HG03460 (cell line): ENCODE measurements around the gene DBP.
"Not testable (repeated sequence)": the region's sequence is repeated elsewhere in the genome, so short reads cannot be mapped to it uniquely, and the experiment has no call there.

Source experiments
- ATAC-seq: cut with Tn5 transposase; IDR thresholded peaks from one replicate; pipeline ENCODE4 v1.9.1; 2021; ENCODE audit not compliant: unreplicated experiment

Gene DBP

DNA sequence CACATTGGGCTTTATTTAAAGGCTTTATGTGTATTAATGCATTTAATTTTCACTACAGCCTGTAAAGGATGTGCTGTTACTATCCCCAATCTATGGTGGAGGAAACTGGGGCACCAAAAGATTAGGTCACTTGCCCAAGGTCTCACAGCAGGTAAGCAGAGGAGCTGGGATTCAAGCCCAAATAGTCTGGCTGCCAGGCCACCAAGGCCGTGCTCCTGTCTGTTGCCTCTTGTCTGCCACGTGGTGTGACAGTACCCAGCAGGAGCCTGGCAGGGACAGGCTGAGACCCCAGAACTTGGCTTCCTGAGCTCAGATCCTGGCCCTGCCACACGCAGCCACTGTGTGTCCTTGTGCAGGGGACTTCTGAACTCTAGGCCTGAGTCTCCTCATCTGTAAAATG, 31.2 kb upstream of the DBP start:
- no peak for ATAC-seq

DNA sequence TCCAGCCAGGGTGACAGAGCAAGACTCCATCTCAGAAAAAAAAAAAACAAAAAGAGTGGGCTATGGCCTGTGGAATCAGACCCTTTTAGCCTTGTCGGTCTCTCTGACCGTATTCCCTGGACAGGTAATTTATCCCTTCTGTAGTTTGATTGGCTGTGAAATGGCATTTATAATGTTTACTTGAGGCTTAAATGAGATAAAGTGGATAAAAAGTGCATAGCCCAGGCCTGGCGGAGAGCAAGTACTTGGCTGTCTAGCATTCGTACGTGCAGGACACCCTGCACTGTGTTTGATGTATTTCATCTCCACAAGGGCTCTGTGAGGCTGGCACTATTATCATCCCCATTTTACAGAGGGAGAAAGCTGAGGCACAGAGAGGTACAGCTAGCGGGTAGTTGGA, 28.6 kb upstream of the DBP start:
- ATAC-seq = no peak

DNA sequence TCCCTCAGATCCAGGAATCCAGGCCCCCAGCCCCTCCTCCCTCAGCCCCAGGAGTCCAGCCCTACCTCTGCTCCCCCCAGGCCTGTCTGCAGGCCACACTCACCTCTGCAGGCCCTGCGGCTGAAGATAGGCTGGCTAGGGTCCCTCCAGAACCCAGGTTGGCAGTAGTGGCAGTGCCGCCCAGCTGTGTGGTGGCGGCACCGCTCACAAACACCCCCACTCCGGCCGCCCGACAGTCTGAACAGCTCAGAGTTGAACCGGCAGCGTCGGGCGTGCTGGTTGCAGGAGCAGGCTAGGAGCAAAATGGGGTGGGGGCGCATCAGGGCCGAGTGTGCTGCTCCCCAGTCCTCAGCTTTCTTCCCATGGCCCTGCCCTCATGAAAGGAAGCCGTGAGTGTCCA, 27.3 kb upstream of the DBP start:
- ATAC-seq = no peak

DNA sequence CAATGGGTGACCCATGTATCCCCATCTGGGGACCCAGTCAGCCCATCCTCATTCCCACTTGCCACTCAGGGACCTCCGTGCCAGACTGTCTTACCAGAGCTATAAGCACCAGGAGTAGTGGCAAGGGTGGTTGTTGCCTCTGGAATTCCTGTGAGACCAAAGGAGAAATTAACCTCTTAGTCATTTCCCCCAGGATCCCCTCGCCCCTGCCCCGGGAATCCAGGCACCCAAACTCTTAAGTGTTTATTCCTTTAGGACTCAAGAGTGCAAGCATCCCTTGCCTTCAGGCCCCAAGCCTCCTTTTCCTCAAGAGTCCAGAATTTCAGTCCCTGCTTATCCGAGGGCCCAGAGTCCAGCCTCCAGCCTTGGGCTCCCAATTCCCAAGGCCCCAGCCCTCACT, 26.5 kb upstream of the DBP start:
- ATAC-seq = no peak

DNA sequence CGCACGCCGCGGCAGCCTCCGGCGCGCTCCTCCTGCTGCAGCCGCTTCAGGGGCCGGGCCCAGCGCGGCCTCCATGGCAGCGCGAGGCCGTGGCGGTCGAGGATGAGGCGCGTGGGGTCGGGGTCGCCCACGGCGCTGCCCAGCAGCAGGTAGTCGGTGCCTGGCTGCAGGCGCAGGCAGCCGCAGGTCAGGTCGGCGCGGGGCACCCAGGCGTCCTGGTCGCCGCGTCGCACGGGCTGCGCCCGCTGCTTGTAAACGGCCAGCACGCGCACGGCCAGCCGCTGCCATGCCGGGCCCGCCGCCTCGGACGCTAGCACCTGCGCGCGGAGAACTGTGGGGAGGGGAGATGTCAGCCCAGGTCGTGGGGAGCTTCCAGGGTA, 24.5 kb upstream of the DBP start:
- ATAC-seq = no peak

DNA sequence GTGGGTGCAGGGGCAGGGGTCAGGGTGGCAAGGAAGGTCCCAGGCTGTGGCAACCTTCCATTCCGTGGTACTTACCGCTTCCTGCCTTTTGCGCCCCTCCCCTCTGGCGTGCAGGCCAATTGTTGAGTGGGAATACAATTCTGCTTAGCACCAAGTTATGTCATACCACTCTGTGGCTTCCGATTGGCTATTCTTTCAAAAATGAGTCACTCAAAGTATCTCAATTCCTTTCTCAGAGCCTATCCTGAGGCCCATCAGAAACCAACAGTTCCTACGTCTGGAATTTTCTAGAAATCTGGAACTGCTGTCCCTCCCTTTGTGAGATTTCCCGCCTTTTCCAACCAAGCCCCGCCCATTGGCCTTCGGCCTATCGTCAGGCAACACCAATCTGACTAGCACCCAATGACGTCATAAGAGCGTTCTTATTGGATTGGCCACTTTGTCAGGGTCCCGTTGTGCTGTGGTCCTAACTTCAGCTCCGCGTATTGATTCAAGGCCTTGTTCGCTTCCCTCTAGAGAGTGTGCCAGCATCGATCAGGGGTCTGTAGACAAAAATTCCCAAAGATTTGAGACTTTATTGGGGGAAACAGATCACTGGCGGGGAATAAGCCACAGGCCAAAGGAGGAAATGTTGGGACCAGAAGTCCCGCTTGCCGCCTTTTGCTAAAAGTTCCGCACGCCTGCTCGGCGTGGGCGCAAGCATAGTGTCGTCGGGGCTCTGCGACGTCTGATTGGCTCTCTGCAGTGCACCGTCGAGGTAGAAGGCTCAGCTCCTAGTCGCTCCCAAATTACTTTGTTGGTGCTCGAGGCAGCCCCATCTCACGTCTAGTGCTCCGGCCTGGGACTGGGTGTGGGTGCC, 23.9 kb upstream of the DBP start:
- ATAC-seq = peak; percentile 84

DNA sequence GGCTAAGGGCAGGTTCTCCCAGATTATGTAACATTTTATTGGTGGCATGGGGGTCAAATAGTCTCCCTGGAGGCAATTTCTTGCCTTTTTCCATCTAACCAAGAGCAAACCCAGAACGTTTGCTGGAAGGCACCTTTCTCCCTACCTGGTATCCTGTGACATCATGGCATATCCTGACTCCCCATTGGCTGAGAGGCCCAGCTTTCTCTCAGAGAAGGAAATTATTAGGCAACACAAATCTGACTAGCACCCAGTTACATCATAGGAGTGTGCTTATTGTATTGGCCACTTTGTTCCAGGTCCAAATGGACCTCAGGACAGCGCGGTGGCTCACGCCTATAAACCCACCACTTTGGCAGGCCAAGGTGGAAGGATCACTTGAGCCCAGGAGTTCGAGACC, 22.6 kb upstream of the DBP start:
- ATAC-seq = no peak

DNA sequence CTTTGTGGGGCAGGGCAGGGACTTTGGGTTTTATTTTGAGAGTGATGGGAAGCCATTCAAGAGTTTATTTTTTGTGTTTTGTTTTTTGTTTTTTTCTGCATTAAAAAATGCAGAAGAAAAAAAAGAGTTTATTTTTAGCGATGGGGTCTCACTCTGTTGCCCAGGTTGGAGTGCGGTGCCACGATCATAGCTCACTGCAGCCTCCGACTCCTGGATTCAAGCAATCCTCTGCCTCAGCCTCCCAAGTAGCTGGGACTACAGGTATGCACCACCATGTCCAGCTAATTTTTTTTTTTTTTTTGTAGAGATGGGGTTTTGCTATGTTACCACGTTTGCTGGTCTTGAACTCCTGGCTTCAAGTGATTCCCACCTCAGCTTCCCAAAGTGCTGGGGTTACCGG, 21.3 kb upstream of the DBP start:
- ATAC-seq = no peak

DNA sequence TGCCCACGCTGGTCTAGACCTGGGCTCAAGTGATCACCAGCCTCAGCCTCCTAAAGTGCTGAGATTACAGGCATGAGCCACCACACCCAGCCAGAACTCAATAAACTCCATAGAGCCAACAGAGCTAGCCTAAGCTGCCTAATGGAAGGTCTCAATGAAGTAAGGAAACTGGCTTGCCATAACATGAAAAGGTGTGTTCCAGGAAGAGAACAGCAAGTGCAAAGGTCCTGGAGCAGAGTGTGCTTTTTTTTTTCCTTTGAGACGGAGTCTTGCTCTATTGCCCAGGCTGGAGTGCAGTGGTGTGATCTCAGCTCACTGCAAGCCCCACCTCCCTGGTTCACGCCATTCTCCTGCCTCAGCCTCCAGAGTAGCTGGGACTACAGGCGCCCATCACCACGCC, 20.6 kb upstream of the DBP start:
- not testable (repeated sequence) for ATAC-seq

DNA sequence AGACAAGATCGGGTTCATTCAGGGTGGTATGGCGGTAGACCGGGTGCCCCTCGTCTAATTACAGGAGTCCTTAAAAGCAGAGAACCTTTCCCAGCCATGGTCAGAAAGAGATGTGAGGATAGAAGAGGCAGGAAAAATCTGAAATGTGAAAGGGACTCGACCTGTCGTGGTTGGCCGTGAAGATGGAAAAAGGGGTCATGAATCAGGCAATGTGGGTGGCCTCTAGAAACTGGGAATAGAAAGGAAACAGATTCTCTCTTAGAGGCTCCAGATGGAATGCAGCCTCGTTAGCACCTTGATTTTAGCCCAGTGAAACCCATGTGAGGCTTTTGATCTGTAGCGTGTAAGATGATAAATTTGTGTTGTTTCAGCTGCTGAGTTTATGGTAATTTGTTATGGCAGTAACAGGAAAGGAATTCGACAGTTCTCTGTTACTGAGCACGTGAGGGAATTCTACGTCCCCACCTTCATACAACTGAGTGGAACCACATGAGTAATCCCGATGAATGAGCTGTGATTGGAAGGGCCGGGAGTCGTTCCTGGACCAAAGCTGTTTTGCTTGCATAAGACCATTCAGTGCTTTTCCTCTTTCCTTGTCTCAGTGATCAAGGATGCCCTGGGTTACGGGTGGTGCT, 19.8 kb upstream of the DBP start:
- no peak for ATAC-seq

DNA sequence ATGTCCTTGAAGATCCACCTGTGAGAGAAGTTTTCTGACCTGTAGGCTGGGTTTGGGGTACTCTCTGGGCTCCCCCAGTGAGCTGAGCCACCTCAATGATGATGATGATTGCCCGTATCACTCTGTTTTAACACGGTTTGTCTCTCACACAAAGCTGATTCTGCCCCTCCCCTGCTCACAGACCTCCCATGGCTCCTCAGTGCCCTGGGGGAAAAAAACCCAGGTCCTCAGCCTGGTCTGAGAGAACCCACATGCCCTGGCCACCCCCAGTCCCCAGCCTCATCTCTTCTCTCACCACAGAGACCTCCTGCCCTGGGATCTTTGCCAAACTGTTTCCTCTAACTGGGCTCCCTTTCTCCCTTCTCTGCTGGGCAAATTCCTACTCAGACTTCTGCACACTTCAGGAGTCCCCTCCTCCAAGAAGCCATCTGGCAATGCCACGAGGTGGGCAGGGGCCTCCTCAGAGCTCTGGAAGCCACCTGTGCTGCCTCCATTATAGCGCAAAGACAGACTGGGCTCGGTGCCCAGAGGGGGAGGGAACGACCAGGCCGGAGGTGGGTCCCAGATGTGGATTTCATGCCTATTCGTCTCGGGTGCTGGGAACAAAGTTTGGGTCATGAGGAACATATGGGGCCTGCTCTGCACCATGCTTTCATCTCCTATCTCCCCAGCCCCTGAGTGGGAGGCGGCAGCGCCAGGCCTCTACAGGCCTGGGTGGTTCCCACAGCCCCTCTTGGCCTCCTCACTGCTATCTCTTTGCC, 17.3 kb upstream of the DBP start:
- no peak for ATAC-seq

DNA sequence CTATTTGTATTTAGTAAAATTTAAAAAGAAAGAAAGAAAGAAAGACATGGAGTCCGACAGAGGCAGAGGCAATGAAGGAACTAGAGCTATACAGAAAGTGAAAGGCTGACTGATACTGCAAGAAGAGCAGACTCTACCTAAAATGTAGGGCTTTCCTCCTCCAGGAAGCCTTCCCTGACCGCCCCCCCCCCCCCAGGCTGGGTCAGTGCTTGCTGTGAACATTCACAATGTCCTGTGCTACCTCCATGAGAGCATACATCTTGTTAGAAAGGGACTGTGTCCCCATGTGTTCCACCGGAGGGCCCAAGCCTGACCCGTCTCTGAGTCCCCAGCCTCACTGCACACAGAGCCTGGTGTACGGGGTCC, 14.5 kb upstream of the DBP start:
- no peak for ATAC-seq

DNA sequence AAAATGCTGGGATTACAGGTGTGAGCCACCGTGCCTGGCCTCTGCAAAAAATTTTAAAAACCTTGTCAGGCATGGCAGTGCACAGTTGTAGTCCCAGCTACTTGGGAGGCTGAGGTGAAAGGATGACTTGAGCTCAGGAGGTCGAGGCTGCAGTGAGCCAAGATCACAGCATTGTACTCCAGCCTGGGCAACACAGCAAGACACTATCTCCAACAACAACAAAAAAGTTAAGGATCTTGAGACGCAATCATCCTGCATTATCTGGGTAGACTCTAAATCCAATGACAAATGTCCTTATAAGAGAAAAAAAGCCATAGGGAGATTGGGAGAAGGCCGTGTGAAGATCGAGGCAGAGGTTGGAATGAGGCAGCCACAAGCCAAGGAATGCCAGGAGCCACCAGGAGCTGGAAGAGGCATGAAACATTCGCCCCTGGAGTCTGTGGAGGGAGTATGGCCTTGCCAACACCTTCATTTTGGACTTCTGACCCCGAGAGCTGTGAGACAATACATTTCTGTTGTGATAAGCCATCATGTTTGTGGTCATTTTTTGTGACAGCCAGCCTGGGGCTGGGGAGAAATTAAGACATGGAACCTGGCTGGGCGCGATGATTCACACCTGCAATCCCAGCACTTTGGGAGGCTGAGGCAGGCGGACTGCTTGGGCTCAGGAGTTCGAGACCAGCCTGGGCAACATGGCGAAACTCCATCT, 13.9 kb upstream of the DBP start:
- no peak for ATAC-seq

DNA sequence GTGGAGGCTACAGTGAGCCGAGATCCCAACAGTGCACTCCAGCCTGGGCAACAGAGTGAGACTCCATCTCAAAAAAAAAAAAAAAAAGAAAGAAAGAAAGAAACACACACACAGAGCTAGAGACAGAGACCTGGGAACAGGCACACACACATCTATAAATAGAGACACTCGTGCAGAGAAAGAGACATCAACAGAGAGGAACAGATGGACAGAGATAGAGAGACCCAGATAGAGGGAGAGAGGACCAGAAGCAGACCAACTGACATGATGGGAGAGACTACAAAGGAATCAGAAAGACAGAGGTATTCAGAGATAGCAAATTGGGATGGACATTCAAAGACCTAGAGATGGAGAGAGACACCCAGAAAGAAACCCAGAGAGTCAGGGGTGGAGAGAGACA, 11.0 kb upstream of the DBP start:
- ATAC-seq = no peak

DNA sequence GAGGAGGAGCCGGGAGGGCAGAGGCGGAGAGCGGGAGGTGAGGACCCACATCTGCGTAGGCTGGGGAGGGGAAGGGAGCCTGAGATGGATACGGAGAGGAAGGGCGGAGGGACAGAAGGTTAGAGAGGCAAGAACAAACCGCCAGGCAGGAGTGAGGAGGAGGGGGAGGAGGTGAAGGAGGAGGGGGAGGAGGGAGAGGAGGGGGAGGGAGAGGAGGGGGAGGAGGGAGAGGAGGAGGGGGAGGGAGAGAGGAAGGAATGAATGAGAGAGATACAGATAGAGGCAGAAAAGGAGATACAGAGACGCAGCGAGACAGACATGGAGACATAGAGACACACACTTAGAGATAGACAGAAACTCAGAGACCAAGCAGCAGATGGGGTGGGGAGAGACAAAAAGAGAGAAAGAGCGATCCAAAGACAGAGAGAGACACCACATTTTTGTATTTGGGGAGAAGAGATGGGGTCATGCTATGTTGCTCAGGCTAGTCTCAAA, 9.6 kb upstream of the DBP start:
- ATAC-seq = no peak

DNA sequence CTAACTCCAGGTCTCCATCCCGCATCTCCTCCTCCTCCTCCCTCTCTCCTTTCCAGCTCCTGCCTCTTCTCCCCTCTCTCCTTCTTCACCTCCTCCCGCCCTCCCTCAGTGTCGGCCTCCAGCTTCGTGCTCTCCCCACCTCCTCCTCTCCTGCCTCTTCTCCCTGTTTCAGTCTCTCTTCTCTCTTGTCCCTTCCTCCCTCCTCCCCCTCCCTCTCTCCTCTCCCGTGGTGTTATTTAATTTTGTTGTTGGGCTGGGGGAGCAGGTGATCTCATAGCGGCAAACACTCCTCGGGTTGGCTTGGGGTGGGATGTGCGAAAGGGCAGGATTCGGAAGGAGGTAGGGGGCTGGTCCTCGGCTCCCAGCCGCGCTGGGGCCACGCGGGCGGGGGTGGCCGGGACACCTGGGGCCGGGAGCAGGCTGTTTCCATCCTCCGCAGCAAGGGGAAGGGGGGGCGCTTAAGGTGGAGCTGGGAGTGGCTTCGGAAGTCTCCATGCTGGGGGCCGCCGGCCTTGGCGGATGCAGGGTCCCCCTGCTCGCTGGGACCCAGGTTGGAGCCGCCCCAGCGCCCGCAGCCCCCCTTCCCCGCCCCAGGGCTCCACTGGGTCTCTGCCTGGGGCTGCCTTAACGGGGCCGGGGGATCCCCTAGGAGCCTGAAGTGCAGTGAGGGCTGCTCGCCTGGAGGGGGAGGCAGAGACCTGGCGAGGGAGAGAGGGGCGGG, 9.0 kb upstream of the DBP start, which contains the start of gene CA11:
Gene CA11, minus strand, starts transcription at position 187 of the 721 bp plus-strand sequence. CDS start 555 bp downstream, outside the sequence.
- peak; percentile 60 for ATAC-seq

DNA sequence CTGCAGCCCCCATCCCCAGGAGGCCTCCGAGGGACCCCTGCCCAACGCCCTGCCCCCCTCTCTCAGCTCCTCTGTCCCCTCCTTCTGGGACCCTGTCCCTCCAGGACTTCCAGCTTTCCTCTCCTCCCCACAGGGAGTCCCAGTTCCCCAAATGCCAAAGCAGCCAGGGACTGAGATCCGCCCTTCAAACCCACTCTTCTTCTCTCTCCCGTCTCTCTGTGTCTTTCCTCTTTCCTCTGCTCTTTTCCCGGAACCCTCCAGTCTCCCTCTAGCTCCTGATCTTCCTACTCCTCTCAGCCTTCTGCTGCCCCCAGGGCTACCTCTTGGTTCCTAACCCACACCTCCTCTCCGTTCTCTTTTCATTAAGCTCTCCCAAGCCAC, 8.4 kb upstream of the DBP start:
- ATAC-seq = no peak

DNA sequence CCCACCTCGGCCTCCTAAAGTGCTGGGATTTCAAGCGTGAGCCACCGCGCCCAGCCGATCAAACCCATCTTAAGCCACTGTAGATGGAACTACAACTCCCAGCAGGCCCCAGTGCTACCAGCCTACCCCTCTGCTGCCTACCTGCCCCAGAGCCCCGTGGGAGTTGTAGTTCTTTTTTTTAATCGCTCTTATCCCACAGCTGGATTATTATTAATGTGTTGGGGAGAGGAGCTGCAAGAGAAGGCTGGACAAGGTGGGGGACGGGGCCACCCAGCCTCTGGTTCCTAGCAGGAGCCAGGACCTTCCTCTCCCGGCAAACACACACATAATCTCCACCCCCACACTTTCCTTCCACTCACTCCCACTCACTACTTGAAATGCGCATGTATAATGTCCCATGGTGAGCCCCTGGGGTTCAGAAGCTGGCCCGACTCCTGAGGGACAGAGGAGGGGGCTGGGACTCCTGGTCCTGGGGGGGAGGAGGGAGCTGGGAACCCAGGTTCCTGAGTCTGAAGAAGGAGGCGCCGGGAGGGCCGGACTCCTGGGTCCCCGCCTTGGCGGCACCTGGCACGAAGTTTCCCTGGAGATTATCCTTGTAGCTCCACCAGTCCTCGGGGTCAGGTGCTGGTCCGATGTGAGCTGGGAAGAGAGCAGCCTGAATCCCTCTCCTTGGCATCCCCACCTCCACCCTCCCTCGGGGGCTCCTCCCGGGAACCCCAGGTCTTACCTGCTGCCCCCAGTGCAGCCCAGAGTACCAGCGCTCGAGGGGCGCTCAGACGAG, 7.8 kb upstream of the DBP start:
- no peak for ATAC-seq

DNA sequence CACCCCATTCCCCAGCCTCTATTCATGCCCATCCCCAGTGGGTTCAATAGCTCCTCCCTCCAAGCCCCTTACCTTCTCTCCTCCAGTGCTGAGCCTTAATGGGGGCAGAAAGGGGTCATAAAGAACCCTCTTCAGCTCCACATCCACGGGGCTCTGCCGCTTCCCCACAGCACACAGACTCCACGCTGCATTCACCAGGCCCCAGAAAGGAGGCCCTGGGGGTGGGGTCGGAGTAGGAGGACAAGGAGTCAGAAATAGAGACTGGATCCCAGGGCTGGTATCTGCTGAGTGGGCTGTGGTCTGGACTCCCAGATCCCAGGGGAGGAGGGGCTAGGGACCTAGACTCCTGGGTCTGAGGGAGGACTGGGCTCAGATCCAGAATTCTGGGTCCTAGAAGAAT, 7.2 kb upstream of the DBP start:
- no peak for ATAC-seq

DNA sequence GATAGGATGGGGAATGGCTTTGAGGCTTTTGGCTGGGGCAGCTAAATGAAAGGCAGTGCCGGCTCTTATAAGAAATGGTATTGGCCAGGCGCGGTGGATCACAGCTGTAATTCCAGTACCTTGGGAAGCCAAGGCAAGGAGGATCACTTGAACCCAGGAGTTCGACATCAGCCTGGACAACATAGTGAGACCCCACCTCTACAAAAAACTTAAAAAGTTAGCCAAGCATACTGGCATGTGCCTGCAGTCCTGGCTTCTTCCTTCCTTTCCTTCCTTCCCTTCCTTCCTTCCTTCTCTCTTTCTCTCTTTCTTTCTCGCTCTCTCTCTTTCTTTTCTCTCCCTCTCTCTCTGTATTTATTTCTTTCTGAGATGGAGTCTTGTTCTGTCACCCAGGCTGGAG, 5.7 kb upstream of the DBP start:
- no peak for ATAC-seq
